HAP-1 (cell line): Measurements from ENCODE around the gene ENOX1.

ENCODE experiments used
- DNase-seq, 2 experiments: peaks; one replicate each; pipeline ENCODE4 v3.0.0-alpha.2; 2016 to 2020; ENCODE audit warnings: low spot score in 2 of 2
- H3K27me3 ChIP-seq: fragments of 250-450 bp; sonication (Bioruptor Pico); 2 replicates; pipeline ENCODE4 v1.5.1; 2020; ENCODE audit warnings: low read depth, mild to moderate bottlenecking, moderate library complexity
- H3K36me3 ChIP-seq: fragments of 250-450 bp; sonication (Bioruptor Pico); replicated peaks from 2 replicates; pipeline ENCODE4 v1.5.1; 2020; ENCODE audit warnings: mild to moderate bottlenecking
- H3K4me1 ChIP-seq: fragments of 250-450 bp; sonication (Bioruptor Pico); 2 replicates; pipeline ENCODE4 v1.5.1; 2020; ENCODE audit warnings: mild to moderate bottlenecking
- H3K4me3 ChIP-seq: fragments of 250-450 bp; sonication (Bioruptor Pico); 2 replicates; pipeline ENCODE4 v1.5.1; 2020; ENCODE audit warnings: mild to moderate bottlenecking, moderate library complexity
- H3K9me3 ChIP-seq: fragments of 250-450 bp; sonication (Bioruptor Pico); 2 replicates; pipeline ENCODE4 v1.5.1; 2020; ENCODE audit warnings: mild to moderate bottlenecking, moderate library complexity
- in situ Hi-C: fragments of 300-500 bp; cut with MboI; formaldehyde crosslinking; loops from 3 replicates; pipeline ENCODE4 v1.14.3; 2020; ENCODE audit warnings: low sequenced_read_pairs, inconsistent platforms, mixed read lengths

Gene ENOX1

GRCh38 chr13:43411211-43411610 is 375.6 kb downstream of the ENOX1 start:
- H3K4me3 ChIP-seq = no peak overlapping the region

DNA sequence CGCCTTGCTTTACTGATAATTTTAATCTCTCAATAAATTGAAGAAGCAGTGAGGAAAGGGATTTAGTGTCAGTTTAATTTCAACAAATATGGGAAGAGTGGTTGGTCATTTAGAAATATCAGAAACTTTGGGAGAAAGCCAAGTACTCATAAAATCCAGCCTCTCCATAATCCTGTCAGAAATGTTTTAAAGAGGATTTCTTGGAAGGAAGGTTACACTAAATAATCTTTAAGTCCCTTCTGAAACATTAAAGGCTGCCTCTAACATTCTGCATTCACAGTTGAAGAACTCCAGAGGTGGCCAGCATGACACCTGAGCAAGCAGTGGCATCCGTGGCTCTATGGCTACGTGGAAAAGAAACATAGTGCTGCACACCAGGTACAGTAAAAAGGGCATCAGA is 378.5 kb downstream of the ENOX1 start:
- H3K4me3 ChIP-seq = no peak overlapping the region
- no peak for DNase-seq
- in situ Hi-C loops = no loop called here
- H3K9me3 ChIP-seq = no peaks in the 10 kb centered on the region
- no peaks in the 10 kb centered on the region for H3K36me3 ChIP-seq
- peaks cover 6% of the 10 kb centered on the region for H3K4me1 ChIP-seq
- no peaks in the 10 kb centered on the region for H3K27me3 ChIP-seq

More at GRCh38 chr13:43411211-43411610, 375.6 kb downstream of the ENOX1 start:
- Histone ChIP-seq H3K27me3 (no peaks in the 10 kb centered on the region), H3K4me1 (peaks cover 6% of the 10 kb centered on the region), H3K36me3 (no peaks in the 10 kb centered on the region), H3K9me3 (no peaks in the 10 kb centered on the region)
- no peak for DNase-seq
- in situ Hi-C loops = no loop called here

- no peak for DNase-seq
Observed at GRCh38 chr13:43407023-43407581, 379.7 kb downstream of the ENOX1 start.

DNA sequence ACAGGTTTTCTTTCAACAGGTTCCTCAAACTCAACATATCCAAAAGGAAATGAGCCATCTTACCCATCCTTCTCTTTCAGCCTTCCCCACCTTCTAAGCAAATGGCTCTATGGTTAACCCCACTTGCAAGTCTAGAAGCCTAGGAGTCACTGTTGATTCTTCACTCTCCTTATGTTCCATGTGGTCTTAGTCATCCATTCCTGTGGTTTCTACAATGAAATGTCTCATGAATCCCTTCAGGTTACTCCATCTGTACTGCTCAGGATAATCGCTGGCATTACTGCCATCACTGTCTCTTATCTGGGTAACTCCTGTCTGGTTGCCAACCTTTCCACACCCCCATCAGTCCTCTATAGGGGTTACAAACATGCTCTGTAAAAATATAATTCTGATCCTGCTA is 381.3 kb downstream of the ENOX1 start:
- Histone ChIP-seq H3K4me3 (no peak overlapping the region), H3K36me3 (no peaks in the 10 kb centered on the region), H3K9me3 (no peaks in the 10 kb centered on the region), H3K4me1 (peaks cover 6% of the 10 kb centered on the region), H3K27me3 (no peaks in the 10 kb centered on the region; the same call in 1 of the 2 replicates)
- no peak for DNase-seq
- in situ Hi-C loops = no loop called here

More at GRCh38 chr13:43407023-43407581, 379.7 kb downstream of the ENOX1 start:
- in situ Hi-C loops = no loop called here
- no peaks in the 10 kb centered on the region; the same call in 1 of the 2 replicates for H3K27me3 ChIP-seq
- no peaks in the 10 kb centered on the region for H3K36me3 ChIP-seq
- H3K9me3 ChIP-seq = no peaks in the 10 kb centered on the region
- peaks cover 6% of the 10 kb centered on the region for H3K4me1 ChIP-seq
- no peak overlapping the region for H3K4me3 ChIP-seq

DNA sequence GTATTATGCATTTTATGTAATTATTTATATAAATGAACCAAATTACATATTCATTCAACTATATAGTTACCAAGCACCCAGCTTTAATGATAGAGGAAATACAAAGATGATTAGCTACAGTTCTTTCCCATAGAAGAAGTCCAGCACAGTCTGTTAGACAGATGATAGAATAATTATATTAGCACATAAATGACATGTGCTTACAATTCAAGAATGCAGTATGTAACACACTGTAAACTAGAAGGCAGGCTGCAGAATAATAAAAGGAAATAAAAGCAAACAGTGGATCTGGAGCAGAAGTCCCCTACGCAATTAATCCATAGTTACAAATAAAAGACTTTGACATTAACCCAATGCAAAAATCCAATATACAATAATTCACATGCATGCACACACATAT is 384.4 kb downstream of the ENOX1 start:
- DNase-seq = no peak
- in situ Hi-C loops = no loop called here
- Histone ChIP-seq H3K36me3 (no peaks in the 10 kb centered on the region), H3K9me3 (no peaks in the 10 kb centered on the region), H3K4me1 (peaks cover 1% of the 10 kb centered on the region; the same call in 1 of the 2 replicates), H3K27me3 (no peaks in the 10 kb centered on the region; the same call in 1 of the 2 replicates), H3K4me3 (no peak overlapping the region)

DNA sequence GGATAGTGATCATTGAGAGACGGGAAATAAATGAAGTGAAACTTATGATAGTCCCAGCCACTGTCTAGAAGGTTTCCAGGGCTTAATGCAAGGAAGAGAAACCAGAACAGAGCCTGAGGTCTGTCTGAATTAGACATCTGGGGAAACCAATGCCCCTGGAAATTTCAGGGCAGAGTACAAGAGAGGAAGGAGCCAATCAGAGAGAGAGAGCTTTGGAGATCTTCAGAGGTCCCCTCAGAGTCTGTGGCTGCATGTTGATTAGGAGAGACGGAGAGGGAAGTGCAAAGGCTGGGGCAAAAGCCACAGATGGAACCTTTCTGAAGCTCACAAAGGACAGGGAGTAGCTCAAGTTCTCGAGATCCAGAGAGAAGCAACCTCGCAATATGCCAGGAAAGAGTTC is 385.4 kb downstream of the ENOX1 start:
- Histone ChIP-seq H3K36me3 (no peaks in the 10 kb centered on the region), H3K4me1 (no peaks in the 10 kb centered on the region), H3K9me3 (no peaks in the 10 kb centered on the region), H3K4me3 (no peak overlapping the region), H3K27me3 (no peaks in the 10 kb centered on the region; the same call in 1 of the 2 replicates)
- in situ Hi-C loops = no loop called here
- no peak for DNase-seq

- Histone ChIP-seq H3K4me1 (no peaks in the 10 kb centered on the region), H3K27me3 (no peaks in the 10 kb centered on the region), H3K9me3 (no peaks in the 10 kb centered on the region), H3K4me3 (no peak overlapping the region), H3K36me3 (no peaks in the 10 kb centered on the region)
- in situ Hi-C loops = no loop called here
- no peak for DNase-seq
Observed at GRCh38 chr13:43397111-43397510, 389.7 kb downstream of the ENOX1 start.

DNA sequence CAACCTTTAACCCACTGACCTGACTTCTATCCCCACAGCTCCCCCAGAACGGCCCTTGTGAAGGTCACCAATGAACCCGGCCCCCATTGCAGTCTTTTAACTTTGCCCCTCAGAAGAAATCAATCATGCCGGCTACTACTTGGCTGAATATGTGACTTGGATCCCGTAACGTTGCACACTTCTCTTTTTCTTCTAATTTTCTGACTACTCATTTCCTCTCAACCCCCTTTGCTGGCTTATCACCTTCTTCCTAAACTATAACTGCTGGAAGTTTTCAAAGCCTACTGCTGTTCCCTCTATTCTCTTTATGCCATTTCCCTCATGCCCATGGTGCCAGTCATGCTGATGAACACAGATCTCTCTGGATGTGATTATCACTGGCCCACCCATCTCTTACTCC is 395.7 kb downstream of the ENOX1 start:
- no peaks in the 10 kb centered on the region for H3K9me3 ChIP-seq
- no peak for DNase-seq
- H3K36me3 ChIP-seq = no peaks in the 10 kb centered on the region
- H3K4me1 ChIP-seq = no peaks in the 10 kb centered on the region
- H3K4me3 ChIP-seq = no peak overlapping the region
- in situ Hi-C loops = no loop called here
- H3K27me3 ChIP-seq = no peaks in the 10 kb centered on the region

DNA sequence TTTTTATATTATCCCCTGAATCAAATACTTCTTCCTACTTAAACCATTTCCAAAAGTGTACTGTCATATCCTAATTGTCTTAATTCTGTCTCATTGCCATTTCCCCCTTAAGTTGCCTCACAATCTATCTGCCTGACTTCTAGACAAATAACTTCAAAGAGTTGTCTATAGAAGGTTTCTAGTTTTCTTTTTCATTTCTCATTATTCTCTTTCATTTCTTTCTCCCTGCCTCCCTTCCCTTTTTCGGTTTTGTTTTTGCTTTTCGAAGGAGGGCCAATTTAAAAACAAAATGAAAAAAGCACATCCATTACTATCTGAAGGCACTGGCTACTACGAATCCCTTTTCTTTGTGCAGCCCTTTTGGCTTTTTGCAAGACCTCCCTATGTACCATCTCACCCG is 396.2 kb downstream of the ENOX1 start:
- Histone ChIP-seq H3K27me3 (no peaks in the 10 kb centered on the region), H3K36me3 (no peaks in the 10 kb centered on the region), H3K4me1 (no peaks in the 10 kb centered on the region), H3K9me3 (no peaks in the 10 kb centered on the region), H3K4me3 (no peak overlapping the region)
- no peak for DNase-seq
- in situ Hi-C loops = no loop called here

GRCh38 chr13:43389983-43390382 is 396.8 kb downstream of the ENOX1 start:
- Histone ChIP-seq H3K4me3 (no peak overlapping the region), H3K9me3 (no peaks in the 10 kb centered on the region), H3K4me1 (no peaks in the 10 kb centered on the region), H3K27me3 (no peaks in the 10 kb centered on the region), H3K36me3 (no peaks in the 10 kb centered on the region)
- in situ Hi-C loops = no loop called here
- DNase-seq = no peak

DNA sequence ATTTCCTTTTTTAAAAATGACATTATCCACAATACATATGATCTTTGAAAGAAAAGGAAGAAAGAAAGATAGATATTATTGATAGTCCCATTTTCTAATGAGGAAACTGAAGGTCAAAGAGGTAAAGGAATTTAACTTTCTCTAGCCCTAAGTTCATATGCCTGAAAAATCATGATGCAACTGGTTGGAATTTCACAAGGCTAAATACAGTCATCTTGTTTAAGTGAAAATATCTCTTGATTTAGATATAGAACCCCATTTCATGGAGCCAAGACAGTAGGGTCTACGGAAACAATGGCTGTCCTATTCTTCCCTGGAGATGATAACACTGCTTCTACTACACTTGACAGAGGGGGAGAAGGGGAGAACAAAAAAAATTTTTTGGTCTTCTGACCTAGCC is 397.2 kb downstream of the ENOX1 start:
- in situ Hi-C loops = no loop called here
- Histone ChIP-seq H3K9me3 (no peaks in the 10 kb centered on the region), H3K27me3 (no peaks in the 10 kb centered on the region), H3K4me3 (no peak overlapping the region), H3K36me3 (no peaks in the 10 kb centered on the region), H3K4me1 (no peaks in the 10 kb centered on the region)
- no peak for DNase-seq

DNA sequence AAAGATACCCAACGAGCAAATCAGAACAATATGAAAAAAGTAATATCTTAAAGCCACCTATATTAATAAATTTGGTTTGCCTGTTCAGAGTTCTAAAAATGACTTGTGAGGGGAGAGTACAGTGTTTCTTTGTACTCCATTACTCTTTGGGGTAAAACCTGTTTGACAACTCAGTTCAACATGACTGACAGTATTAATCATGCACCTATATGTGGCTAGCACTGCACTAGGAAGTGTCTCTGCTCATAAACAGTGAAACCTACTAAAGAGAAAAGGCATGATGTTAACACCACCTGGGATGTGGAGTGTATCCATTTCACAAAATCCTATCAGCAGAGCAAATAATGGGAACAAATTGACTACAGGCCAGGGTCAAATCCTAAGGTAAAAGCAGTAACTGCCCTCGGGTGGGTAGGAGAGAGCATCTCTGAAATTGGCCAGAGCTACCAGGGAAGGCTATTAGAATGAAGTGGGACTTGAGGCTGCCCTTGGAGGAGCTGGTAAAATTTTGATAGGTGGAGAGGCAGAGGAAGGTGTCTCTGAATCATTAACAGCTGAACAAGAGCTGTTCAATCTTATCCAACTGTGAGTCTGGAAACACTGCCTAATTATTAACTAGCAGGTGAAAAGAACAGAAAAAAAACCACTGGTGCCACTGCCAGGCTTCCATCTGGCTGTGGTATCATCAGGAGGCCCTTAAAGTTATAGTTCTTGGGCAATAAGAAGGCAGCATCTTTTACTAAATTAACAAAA is 398.3 kb downstream of the ENOX1 start:
- no peaks in the 10 kb centered on the region for H3K9me3 ChIP-seq
- no peaks in the 10 kb centered on the region for H3K4me1 ChIP-seq
- DNase-seq = no peak
- H3K27me3 ChIP-seq = no peaks in the 10 kb centered on the region
- in situ Hi-C loops = no loop called here
- H3K4me3 ChIP-seq = no peak overlapping the region
- no peaks in the 10 kb centered on the region for H3K36me3 ChIP-seq

DNA sequence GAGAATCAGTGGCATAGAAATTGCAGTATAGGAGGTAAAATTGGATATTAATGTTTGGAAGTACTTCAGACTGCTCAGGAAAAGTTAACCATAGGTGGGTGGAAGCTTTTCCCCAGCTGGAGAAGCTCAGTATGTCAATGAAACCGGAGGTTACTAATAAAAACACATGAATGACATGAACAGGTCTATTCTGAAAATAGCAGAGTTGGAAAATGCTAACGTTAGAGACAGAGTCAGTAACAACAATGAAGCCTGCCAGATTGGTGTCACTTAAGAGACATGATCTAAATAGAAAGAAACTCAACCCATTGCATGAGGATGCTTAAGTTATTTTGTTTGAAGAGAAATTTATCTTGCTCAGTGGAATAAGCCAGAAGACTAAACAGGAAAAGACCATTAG is 398.9 kb downstream of the ENOX1 start:
- H3K9me3 ChIP-seq = no peaks in the 10 kb centered on the region
- H3K36me3 ChIP-seq = no peaks in the 10 kb centered on the region
- no peak for DNase-seq
- H3K4me3 ChIP-seq = no peak overlapping the region
- in situ Hi-C loops = no loop called here
- no peaks in the 10 kb centered on the region for H3K4me1 ChIP-seq
- no peaks in the 10 kb centered on the region for H3K27me3 ChIP-seq

DNA sequence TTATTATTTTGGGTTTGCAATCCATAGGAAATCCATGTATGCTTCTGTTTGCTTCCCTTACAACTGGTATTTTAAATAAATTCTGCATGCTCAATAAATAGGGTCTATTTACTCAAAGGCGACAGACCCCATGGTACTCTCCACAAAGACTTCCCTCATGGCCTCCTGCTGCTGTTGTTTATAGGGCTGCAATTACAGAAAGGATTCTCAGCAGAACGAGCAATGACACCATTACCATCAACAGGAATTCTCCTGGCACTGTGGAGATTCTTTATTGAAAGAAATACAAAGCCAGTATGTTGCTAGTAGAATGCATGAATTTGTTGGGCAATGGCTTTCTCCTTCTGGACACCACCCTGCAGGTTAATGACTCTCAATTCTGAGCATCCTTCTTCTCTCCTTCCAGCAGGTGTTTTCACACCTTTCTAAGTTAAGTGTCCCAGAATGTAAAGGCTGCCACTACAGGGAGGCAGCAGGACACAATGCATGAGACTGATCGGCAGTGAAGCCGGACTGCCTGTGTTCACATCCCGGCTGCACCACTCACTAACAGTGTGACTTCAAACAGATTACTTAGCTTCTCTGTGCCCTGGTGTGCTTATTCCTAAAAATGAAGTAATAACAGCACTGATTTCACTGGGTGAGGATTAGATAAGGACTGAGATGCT is 403.1 kb downstream of the ENOX1 start:
- Histone ChIP-seq H3K36me3 (no peaks in the 10 kb centered on the region), H3K27me3 (no peaks in the 10 kb centered on the region), H3K9me3 (no peaks in the 10 kb centered on the region), H3K4me3 (no peak overlapping the region), H3K4me1 (no peaks in the 10 kb centered on the region)
- no peak for DNase-seq
- in situ Hi-C loops = no loop called here
